ENCODE measurements around the gene OGT.

The OGT gene

DNA sequence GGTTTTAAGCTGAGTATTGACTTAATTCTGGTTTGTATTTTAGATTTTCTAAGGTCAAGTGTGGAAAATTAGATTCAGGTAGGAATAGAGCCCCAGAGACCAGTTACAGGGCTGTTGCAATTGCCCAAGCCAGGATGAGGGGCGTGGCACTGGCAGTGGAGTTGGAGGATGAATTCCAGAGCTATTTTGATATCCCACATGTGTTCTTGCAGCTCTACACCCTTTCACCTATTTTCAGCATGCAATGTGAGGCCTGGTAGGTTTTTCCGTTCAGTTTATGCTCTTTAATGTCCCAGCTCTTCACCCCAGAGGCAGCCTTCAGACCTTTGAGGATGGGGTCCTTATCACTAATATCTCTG lies 17.9 kb upstream of the OGT start:
- H3K27ac Mint-ChIP-seq = peak overlapping the region in 2 of 3 experiments; percentile 12 to 31
- H3K4me1 Mint-ChIP-seq = peaks cover 7% of the 10 kb centered on the region
- no peaks in the 10 kb centered on the region for H3K27me3 Mint-ChIP-seq (ENCODE audit: low read depth)
- H3K36me3 Mint-ChIP-seq (ENCODE audit: low read depth) = no peaks in the 10 kb centered on the region
- H3K4me3 Mint-ChIP-seq = no peak overlapping the region
- TF ChIP-seq, protein P1, sequence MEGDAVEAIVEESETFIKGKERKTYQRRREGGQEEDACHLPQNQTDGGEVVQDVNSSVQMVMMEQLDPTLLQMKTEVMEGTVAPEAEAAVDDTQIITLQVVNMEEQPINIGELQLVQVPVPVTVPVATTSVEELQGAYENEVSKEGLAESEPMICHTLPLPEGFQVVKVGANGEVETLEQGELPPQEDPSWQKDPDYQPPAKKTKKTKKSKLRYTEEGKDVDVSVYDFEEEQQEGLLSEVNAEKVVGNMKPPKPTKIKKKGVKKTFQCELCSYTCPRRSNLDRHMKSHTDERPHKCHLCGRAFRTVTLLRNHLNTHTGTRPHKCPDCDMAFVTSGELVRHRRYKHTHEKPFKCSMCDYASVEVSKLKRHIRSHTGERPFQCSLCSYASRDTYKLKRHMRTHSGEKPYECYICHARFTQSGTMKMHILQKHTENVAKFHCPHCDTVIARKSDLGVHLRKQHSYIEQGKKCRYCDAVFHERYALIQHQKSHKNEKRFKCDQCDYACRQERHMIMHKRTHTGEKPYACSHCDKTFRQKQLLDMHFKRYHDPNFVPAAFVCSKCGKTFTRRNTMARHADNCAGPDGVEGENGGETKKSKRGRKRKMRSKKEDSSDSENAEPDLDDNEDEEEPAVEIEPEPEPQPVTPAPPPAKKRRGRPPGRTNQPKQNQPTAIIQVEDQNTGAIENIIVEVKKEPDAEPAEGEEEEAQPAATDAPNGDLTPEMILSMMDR (IDR thresholded peaks at IDR 0.05; ENCODE audit: unreplicated experiment in 3 of 3) = no peak
- peaks cover 15% of the 10 kb centered on the region for H3K9me3 Mint-ChIP-seq

- TF ChIP-seq, protein P1 (IDR thresholded peaks at IDR 0.05; ENCODE audit: unreplicated experiment in 3 of 3) = no peak
- no peak overlapping the region for H3K4me3 Mint-ChIP-seq
- no peak overlapping the region for H3K27ac Mint-ChIP-seq
- peaks cover 10% of the 10 kb centered on the region for H3K9me3 Mint-ChIP-seq
- H3K27me3 Mint-ChIP-seq (ENCODE audit: low read depth) = no peaks in the 10 kb centered on the region
- no peaks in the 10 kb centered on the region for H3K4me1 Mint-ChIP-seq
- H3K36me3 Mint-ChIP-seq (ENCODE audit: low read depth) = no peaks in the 10 kb centered on the region
Measured at GRCh38 chrX:71525316-71525715, 7.6 kb upstream of the OGT start.

DNA sequence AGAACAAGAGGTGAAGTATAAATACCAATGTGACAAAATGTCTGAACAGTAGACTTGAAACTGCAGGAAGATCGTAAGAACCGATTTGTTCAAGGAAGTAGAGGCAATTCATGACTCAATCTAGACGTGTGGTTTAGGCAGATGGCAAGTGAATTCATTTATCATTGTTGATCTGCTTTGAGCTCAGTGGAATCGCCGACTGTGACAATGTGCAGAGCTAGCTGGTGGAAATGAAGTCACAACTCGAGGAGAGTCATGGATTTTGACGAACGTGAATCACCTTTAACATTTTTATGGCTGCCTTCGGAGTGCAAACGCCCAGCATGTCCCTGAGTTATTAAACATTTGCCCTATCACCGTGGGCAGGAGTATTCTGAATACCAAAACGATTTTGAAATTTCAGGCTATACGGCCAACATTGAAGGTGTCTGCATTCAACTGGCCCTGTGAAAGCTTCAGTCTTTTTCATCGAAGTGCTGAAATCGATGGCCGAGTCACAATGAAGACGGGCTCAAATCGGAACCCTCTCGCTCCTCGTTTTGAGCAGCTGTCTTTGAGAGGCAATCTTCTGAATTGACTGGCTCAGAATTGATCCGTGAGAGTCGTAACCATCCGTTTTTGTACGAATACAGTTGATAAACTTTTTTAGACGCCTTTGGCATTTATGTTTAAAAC lies 689 bp upstream of the OGT start:
- Mint-ChIP-seq H3K9me3 (peaks cover 7% of the 10 kb centered on the region), H3K4me3 (peak overlapping the region; percentile 98 to 99 (median 98)), H3K36me3 (ENCODE audit: low read depth) (peaks cover 4% of the 10 kb centered on the region), H3K27me3 (ENCODE audit: low read depth) (no peaks in the 10 kb centered on the region), H3K4me1 (peaks cover 21% of the 10 kb centered on the region), H3K27ac (peak overlapping the region; percentile 92 to 96 (median 95))
- TF ChIP-seq, protein P1 (IDR thresholded peaks at IDR 0.05; ENCODE audit: unreplicated experiment in 3 of 3) = no peak

GRCh38 chrX:71533516-71533850 lies 579 bp downstream of the OGT start:
- H3K27me3 Mint-ChIP-seq (ENCODE audit: low read depth) = no peaks in the 10 kb centered on the region
- peak overlapping the region; percentile 92 to 96 (median 95) for H3K27ac Mint-ChIP-seq
- TF ChIP-seq, protein P1 (IDR thresholded peaks at IDR 0.05; ENCODE audit: unreplicated experiment in 3 of 3) = no peak
- H3K9me3 Mint-ChIP-seq = peaks cover 7% of the 10 kb centered on the region
- peaks cover 6% of the 10 kb centered on the region for H3K36me3 Mint-ChIP-seq (ENCODE audit: low read depth)
- H3K4me1 Mint-ChIP-seq = peaks cover 21% of the 10 kb centered on the region
- peak overlapping the region; percentile 98 to 99 (median 98) for H3K4me3 Mint-ChIP-seq

DNA sequence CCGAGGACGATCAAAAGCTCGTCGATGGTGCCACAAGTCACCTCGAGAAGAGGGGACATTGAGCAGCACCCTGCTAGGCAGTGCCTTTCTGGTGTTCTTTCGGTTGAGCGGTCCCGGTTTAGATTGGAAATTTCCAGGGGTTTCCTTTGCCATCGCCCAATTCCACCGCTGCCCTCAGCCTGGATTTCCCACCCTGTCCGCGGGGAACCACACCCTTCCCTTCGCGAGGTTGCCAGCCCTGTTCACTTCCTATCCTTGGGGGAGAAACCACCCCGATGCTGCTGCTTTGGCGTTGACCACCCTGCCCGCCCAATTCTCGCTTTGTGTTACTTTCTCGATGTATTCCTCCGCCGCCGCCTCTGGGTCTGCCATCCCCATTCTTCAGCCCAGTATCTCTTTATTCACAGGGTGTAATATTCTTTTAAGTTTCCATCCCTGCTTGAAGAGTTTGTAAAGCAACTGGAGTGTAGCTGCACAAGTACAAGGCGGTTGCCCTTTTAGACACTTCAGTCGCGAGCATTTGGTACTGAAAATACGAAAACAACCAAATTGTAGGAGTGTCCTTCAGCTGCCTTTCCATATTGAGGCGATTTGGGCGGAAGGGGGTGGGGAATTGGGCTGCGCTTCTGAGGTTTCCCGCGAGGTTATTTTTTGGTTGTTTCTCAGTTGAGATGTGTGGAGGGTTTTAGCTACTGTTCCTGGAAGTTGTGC lies 1.1 kb downstream of the OGT start:
- Mint-ChIP-seq H3K4me3 (peak overlapping the region; percentile 98 to 99 (median 98)), H3K4me1 (peaks cover 21% of the 10 kb centered on the region), H3K27ac (peak overlapping the region; percentile 92 to 96 (median 95)), H3K36me3 (ENCODE audit: low read depth) (peaks cover 7% of the 10 kb centered on the region), H3K27me3 (ENCODE audit: low read depth) (no peaks in the 10 kb centered on the region), H3K9me3 (peaks cover 7% of the 10 kb centered on the region)
- TF ChIP-seq, protein P1 (IDR thresholded peaks at IDR 0.05; ENCODE audit: unreplicated experiment in 3 of 3) = no peak

Data from nephron (organoid).